IPS-20b (cell line): ENCODE results near the gene FXYD5.

Experiments used
- H3K27ac ChIP-seq: one replicate; pipeline ENCODE4 v1.5.1; 2013; ENCODE audit warnings: low read length
- H3K27me3 ChIP-seq: 2 replicates; pipeline ENCODE4 v1.6.1; 2013; ENCODE audit warnings: mild to moderate bottlenecking, low read length, inconsistent platforms; ENCODE audit not compliant: insufficient read depth
- H3K36me3 ChIP-seq: 2 replicates; pipeline ENCODE4 v1.6.1; 2013; ENCODE audit warnings: low read depth, mild to moderate bottlenecking, inconsistent platforms, low read length, moderate library complexity; ENCODE audit not compliant: insufficient read depth
- H3K4me1 ChIP-seq: 2 replicates; pipeline ENCODE4 v1.6.1; 2013; ENCODE audit warnings: mild to moderate bottlenecking, control low read depth, inconsistent platforms, low read length, moderate library complexity; ENCODE audit not compliant: insufficient read depth
- H3K4me3 ChIP-seq: 2 replicates; pipeline ENCODE4 v1.5.1; 2013; ENCODE audit warnings: mild to moderate bottlenecking, low read length, inconsistent platforms
- H3K9ac ChIP-seq: 2 replicates; pipeline ENCODE4 v1.6.1; 2013; ENCODE audit warnings: low read depth, mild to moderate bottlenecking, inconsistent platforms, low read length, moderate library complexity
- H3K9me3 ChIP-seq: 2 replicates; pipeline ENCODE4 v1.6.1; 2013; ENCODE audit warnings: mild to moderate bottlenecking, low read depth, low read length, inconsistent platforms; ENCODE audit not compliant: insufficient read depth

Gene FXYD5

DNA sequence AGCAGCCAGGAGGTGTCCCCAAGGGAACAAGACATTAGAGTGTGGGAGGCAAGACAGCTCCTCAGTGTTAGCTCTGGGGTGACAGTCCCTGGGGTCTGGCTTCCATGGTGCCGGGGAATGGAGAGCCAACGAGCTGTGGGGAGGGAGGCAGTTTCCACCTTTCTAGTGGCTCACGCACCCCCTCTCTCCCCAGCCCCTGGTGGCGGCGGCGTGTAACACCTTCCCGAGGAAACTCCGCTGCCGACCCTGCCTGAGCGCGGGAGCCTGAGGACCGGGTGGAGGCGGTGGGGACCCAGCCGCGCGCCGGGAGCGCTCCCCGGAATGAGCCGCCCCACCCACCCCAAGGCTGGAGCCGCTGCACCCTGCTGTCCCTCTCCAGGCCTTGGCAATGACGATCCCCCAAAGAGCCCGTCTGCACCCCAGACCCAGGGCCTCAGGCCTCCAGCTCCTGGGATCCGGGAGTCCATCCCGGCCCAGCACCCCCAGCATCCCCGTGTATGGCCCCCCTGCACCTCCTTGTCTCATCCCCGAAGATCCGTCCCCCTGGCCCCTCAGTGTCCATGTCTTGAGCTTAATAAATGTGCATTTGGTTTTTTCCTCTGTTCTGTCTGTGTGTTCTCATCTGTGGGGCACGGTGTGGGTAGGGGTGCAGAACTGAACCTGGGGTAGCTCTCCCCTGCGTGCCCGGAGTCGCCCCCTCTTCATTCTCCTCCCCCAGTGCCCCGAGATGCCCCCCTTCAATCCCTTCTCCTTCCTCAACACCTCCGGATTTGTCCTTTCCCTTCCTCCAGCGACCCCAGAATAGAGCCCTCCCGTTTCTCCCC lies 622 bp upstream of the FXYD5 start:
- Histone ChIP-seq H3K9ac (peak overlapping the region; percentile 72; the same call in 1 of the 2 replicates), H3K9me3 (no peaks in the 10 kb centered on the region), H3K4me1 (peaks cover 14% of the 10 kb centered on the region; the same call in 1 of the 2 replicates), H3K27me3 (peaks cover 31% of the 10 kb centered on the region), H3K36me3 (peaks cover 22% of the 10 kb centered on the region), H3K4me3 (peak overlapping the region; percentile 80), H3K27ac (no peak overlapping the region)

GRCh38 chr19:35155441-35155840 lies 906 bp downstream of the FXYD5 start:
- peaks cover 31% of the 10 kb centered on the region for H3K27me3 ChIP-seq
- peaks cover 14% of the 10 kb centered on the region; the same call in 1 of the 2 replicates for H3K4me1 ChIP-seq
- peaks cover 34% of the 10 kb centered on the region for H3K36me3 ChIP-seq
- H3K27ac ChIP-seq, result no peak overlapping the region
- no peaks in the 10 kb centered on the region for H3K9me3 ChIP-seq
- H3K4me3 ChIP-seq, result peak overlapping the region; percentile 80
- H3K9ac ChIP-seq, result peak overlapping the region; percentile 72; the same call in 1 of the 2 replicates

DNA sequence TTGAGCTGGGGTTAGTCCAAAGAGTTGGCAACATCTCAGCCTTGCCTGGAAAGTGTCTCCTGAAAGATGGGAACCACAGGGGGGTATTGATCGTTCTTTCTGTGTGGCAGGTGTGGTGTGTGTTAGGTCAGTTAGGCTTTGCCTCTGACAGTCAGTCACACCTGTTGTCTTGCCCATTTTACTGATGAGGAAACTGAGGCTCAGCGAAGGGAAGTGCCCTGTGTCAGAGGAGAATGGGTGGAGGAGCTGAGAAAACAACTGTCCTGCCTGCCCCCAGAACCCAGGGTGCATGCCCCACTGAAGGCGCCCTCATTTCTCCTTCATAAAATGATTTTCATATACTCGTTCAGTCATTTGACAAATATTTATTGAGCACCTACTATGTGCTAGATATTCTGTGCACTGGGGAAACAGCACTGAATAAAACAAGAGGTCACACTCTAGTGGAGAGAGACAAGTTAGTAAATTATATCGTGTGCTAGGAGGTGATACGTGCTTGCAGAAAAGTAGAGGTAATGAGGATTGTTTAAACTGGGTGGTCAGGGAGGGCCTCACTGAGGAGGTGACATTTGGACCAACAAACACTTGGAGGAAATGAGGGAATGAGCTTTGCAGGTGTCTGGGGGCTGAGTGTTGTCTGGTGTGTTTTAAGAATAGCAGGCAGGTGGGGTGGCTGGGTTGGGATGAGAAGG lies 1.6 kb downstream of the FXYD5 start:
- H3K4me3 ChIP-seq, result peak overlapping the region; percentile 80

DNA sequence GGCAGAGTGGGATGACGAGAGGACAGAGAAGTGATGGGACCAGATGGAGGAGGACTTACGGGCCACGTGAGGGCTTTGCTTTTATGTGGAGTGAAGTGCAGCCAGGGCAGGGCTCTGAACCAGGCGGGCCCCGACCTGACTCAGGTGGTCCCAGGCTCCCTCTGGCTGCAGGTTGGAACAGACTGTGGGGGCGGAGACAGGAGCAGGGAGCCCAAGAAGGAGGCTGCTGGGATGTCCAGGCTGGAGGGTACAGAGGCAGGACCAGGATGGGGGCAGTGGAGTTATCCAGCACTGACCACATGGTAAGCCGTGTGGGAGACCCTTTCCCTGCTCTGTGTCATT lies 2.1 kb downstream of the FXYD5 start:
- Histone ChIP-seq H3K4me3 (no peak overlapping the region), H3K9me3 (peaks cover 6% of the 10 kb centered on the region; the same call in 1 of the 2 replicates), H3K36me3 (peaks cover 45% of the 10 kb centered on the region), H3K27me3 (peaks cover 31% of the 10 kb centered on the region), H3K4me1 (peaks cover 7% of the 10 kb centered on the region; the same call in 1 of the 2 replicates), H3K27ac (no peak overlapping the region), H3K9ac (no peak overlapping the region)

More for the DNA sequence above, 1.6 kb downstream of the FXYD5 start:
- H3K27me3 ChIP-seq, result peaks cover 31% of the 10 kb centered on the region
- peaks cover 40% of the 10 kb centered on the region for H3K36me3 ChIP-seq
- H3K27ac ChIP-seq, result no peak overlapping the region
- H3K9me3 ChIP-seq, result peaks cover 3% of the 10 kb centered on the region; the same call in 1 of the 2 replicates
- H3K4me1 ChIP-seq, result peaks cover 12% of the 10 kb centered on the region; the same call in 1 of the 2 replicates
- H3K9ac ChIP-seq, result peak overlapping the region; percentile 72; the same call in 1 of the 2 replicates

DNA sequence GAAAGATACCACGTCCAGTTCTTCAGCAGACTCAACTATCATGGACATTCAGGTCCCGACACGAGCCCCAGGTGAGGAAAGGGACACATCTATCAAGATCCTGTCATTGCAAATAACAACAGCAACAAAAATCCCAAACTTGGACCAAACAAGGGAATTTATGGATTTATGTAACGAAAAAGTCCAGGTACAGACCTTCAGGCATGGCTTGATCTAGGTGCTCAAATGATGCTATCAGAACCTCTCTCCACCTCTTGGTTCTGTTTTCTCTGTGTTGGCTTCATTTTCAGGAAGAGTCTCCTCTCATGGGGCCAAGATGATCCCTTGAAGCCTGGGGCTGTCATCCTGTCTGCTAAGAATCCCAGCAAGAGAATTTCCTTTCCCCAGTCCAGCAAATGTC lies 2.9 kb downstream of the FXYD5 start:
- Histone ChIP-seq H3K4me3 (no peak overlapping the region), H3K9me3 (peaks cover 6% of the 10 kb centered on the region; the same call in 1 of the 2 replicates), H3K4me1 (peaks cover 7% of the 10 kb centered on the region; the same call in 1 of the 2 replicates), H3K36me3 (peaks cover 53% of the 10 kb centered on the region), H3K27ac (no peak overlapping the region), H3K9ac (no peak overlapping the region), H3K27me3 (peaks cover 31% of the 10 kb centered on the region)

DNA sequence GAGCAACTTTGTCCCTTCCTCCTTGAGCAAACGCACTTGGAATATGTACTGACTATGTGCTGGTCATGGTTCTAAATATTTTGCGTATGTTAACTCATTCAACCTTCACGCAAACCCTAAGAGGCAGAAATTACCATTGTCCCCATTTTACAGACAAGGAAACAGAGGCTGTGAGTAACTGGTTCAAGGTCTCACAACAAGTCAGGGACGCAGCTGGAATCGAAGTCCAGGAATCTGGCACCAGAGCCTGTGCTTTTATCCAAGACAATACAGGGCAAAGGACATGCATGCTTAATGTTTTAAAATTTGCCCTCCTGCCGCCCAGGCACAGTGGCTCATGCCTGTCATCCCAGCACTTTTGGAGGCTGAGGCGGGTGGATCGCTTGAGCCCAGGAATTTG lies 5.1 kb downstream of the FXYD5 start:
- peaks cover 74% of the 10 kb centered on the region for H3K36me3 ChIP-seq
- no peak overlapping the region for H3K4me3 ChIP-seq
- H3K27me3 ChIP-seq, result peaks cover 14% of the 10 kb centered on the region; the same call in 1 of the 2 replicates
- no peak overlapping the region for H3K27ac ChIP-seq
- peaks cover 4% of the 10 kb centered on the region; the same call in 1 of the 2 replicates for H3K4me1 ChIP-seq
- no peak overlapping the region for H3K9ac ChIP-seq
- H3K9me3 ChIP-seq, result peaks cover 6% of the 10 kb centered on the region; the same call in 1 of the 2 replicates

- Histone ChIP-seq H3K36me3 (peaks cover 86% of the 10 kb centered on the region), H3K9ac (no peak overlapping the region), H3K9me3 (peaks cover 7% of the 10 kb centered on the region; the same call in 1 of the 2 replicates), H3K4me3 (no peak overlapping the region), H3K4me1 (peaks cover 1% of the 10 kb centered on the region; the same call in 1 of the 2 replicates), H3K27me3 (peaks cover 2% of the 10 kb centered on the region; the same call in 1 of the 2 replicates), H3K27ac (no peak overlapping the region)
Measured at GRCh38 chr19:35160629-35161433, 6.3 kb downstream of the FXYD5 start.

GRCh38 chr19:35161434-35161743 lies 6.9 kb downstream of the FXYD5 start:
- H3K36me3 ChIP-seq, result peaks cover 92% of the 10 kb centered on the region
- H3K9ac ChIP-seq, result no peak overlapping the region
- H3K4me3 ChIP-seq, result no peak overlapping the region
- peaks cover 12% of the 10 kb centered on the region; the same call in 1 of the 2 replicates for H3K9me3 ChIP-seq
- no peaks in the 10 kb centered on the region for H3K27me3 ChIP-seq
- H3K27ac ChIP-seq, result no peak overlapping the region
- H3K4me1 ChIP-seq, result no peaks in the 10 kb centered on the region

DNA sequence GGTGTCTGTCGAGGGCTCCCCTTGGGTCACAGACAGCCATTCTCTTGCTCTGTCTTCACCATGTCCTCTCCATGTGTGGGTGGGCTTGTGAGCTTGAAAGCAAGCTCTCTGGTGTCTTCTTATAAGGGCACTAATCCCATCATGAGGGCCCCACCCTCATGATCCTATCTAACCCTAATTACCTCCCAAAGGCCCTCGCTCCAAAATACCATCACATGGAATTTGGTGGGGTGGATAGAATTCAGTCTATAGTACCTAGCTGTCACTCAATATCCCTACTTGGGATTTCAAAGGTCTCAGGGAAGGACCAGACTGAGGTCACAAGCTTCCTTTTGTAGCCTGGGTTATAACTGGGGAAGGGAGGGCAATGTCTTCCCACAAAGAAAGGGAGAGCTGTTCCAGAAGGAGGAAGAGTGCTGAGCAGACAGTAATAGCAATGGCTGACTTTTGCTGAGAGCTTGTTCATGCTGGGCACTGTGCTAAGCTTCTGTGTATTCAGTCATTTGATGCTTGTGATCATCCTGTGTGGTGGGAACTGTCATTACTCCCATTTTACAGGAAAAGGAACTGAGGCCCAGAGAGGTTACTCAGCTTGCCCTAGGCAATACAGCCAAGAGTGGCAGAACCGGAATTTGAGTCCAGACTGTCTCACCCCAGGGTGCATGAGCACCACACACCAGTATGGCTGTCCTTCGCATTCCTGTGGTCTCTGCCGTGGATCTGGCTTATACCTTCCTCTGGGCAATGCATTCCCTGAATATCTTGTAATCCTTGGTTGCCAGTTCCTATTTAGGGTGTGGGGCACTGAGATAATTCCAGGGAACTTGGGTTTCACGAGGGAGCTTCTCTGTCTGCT lies 8.2 kb downstream of the FXYD5 start:
- H3K9ac ChIP-seq, result no peak overlapping the region
- no peak overlapping the region for H3K27ac ChIP-seq
- H3K4me3 ChIP-seq, result no peak overlapping the region
- H3K9me3 ChIP-seq, result peaks cover 15% of the 10 kb centered on the region; the same call in 1 of the 2 replicates
- H3K36me3 ChIP-seq, result peaks cover 95% of the 10 kb centered on the region
- no peaks in the 10 kb centered on the region for H3K4me1 ChIP-seq
- no peaks in the 10 kb centered on the region for H3K27me3 ChIP-seq

DNA sequence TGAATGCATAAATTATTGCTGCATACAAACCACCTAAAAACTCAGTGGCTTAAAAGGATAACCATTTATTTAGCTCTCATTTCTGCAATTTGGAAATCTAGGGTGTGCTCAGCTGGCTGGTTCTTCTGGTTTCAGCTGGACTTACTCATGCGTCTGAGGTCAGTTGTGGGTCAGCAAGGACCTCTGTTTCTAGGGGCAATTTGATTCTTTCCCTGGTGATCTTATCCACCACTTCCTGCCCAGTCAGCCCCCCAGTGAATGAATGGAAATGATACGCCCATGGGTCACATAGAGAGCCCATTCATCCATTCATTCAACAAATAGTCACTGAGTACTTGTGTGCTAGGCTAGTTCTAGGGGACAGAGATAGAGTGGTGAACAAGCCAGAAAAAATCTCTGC lies 9.9 kb downstream of the FXYD5 start:
- Histone ChIP-seq H3K27ac (no peak overlapping the region), H3K36me3 (peaks cover 83% of the 10 kb centered on the region), H3K9ac (no peak overlapping the region), H3K4me1 (no peaks in the 10 kb centered on the region), H3K27me3 (no peaks in the 10 kb centered on the region), H3K9me3 (peaks cover 15% of the 10 kb centered on the region; the same call in 1 of the 2 replicates), H3K4me3 (no peak overlapping the region)
